Gastrocnemius medialis (tissue), 4 donors: ENCODE data around the gene SLC39A3. TPM values are rescaled to one million over a fixed set of nuclear protein-coding genes. Genes with fewer than 3 reads are reported as not detected.
A peak's percentile ranks its signal among the peaks of the same experiment; 100 is the strongest.

Experiments used
- ATAC-seq, 2 donors: fragments of 150-250 bp; one replicate each; pipeline ENCODE4 v1.9.1; 2016
- DNase-seq, 2 donors: peaks; one replicate each; pipeline ENCODE4 v3.0.0-alpha.2; 2019
- H3K27ac ChIP-seq, 4 donors: fragments of 200-600 bp; sonication (generic); 1 replicate in 1 of 4; 2 replicates in 3 of 4; pipeline ENCODE4 v1.5.1; 2016 to 2018; ENCODE audit warnings: mild to moderate bottlenecking in 2 of 4, moderate library complexity in 1 of 4
- H3K27me3 ChIP-seq, 3 donors: fragments of 200-600 bp; sonication (generic) in 2 of 3; 1 replicate in 1 of 3; 2 replicates in 2 of 3; pipeline versions ENCODE4 v1.5.1 to v1.6.0; 2016 to 2019; ENCODE audit warnings: mild to moderate bottlenecking in 1 of 3, moderate library complexity in 1 of 3
- H3K36me3 ChIP-seq, 2 donors: fragments of 200-600 bp; sonication (generic) in 1 of 2; one replicate each; pipeline ENCODE4 v1.5.1; 2017 to 2018
- H3K4me1 ChIP-seq, 2 donors: fragments of 200-600 bp; sonication (generic) in 1 of 2; one replicate each; pipeline ENCODE4 v1.5.1; 2016 to 2017; ENCODE audit warnings: mild to moderate bottlenecking in 2 of 2
- H3K4me3 ChIP-seq, 4 donors: fragments of 200-600 bp; sonication (generic) in 3 of 4; 1 replicate in 1 of 4; 2 replicates in 3 of 4; pipeline ENCODE4 v1.5.1; 2016 to 2019; ENCODE audit warnings: mild to moderate bottlenecking in 2 of 4
- H3K9me3 ChIP-seq, 3 donors: fragments of 200-600 bp; sonication (generic) in 2 of 3; 1 replicate in 1 of 3; 2 replicates in 2 of 3; pipeline ENCODE4 v1.5.1; 2016 to 2019
- CTCF ChIP-seq, 5 experiments: fragments of 450-650 bp in 3 of 5; fragments of 200-600 bp in 2 of 5; sonication (generic) in 2 of 5; IDR thresholded peaks in 4 of 5; conservative IDR thresholded peaks in 1 of 5; 1 replicate in 4 of 5; 2 replicates in 1 of 5; pipeline ENCODE4 v1.5.1; 2016 to 2019; ENCODE audit warnings: antibody characterized with exemption in 5 of 5, mild to moderate bottlenecking in 3 of 5, moderate library complexity in 3 of 5
- POLR2A ChIP-seq, 2 donors: fragments of 450-650 bp; IDR thresholded peaks; one replicate each; pipeline ENCODE4 v1.6.1; 2017; ENCODE audit warnings: antibody characterized with exemption in 2 of 2, mild to moderate bottlenecking in 2 of 2, moderate library complexity in 2 of 2
- in situ Hi-C, 4 donors: fragments of 200-750 bp; cut with MboI; loops; one replicate each; pipeline versions ENCODE4 v1.15.0 to v1.8.0; 2017; ENCODE audit warnings: low sequenced_read_pairs in 4 of 4
- intact Hi-C: fragments of 100-400 bp; cut with DNase I; formaldehyde crosslinking; loops from one replicate; pipeline ENCODE4 v1.15.1; 2023; ENCODE audit warnings: low total_unique reads
- total RNA-seq, 4 donors: library from RNA; depleted of rRNA; stranded (reverse); fragments of >200 nt; gene quantifications; one replicate each; pipeline versions ENCODE4 v1.1.0 to v1.2.3, GENCODE V29; 2016

Gene SLC39A3
- total RNA-seq, 4 donors from 2014 or later = 23.1 to 60.9 (median 27.1) TPM

- TF ChIP-seq CTCF (IDR thresholded peaks at IDR 0.05 in 4 of 5, conservative IDR thresholded peaks at IDR 0.05 in 1 of 5) = no peak
- no peak for TF ChIP-seq POLR2A (IDR thresholded peaks at IDR 0.05)
- H3K27ac ChIP-seq = no peak overlapping the region
These were observed 16.1 kb downstream of the SLC39A3 start for GRCh38 chr19:2723747-2724146.

DNA sequence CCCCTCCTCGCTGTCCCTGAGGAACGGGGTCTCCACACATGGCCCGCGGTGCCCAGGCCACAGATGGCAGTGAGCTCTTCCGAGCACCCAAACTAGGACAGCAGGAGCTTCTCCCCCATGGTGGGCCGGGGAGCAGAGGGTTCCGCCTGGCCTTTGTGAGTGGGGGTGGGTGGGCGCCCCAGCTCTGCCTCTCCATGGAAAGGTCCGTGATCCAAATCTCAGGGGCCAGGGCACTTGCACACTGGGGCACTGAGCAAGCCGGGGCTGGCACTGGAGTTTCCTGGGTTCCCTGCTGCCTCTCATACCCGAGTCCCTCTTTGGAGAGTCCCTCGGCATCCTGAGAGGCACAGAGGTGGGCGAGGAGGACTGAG lies 16.5 kb downstream of the SLC39A3 start:
- ATAC-seq = no peak

More at GRCh38 chr19:2723747-2724146, 16.1 kb downstream of the SLC39A3 start:
- Histone ChIP-seq H3K9me3 (no peaks in the 10 kb centered on the region), H3K27me3 (peaks cover 45 to 55% (median 51%) of the 10 kb centered on the region in 3 donors), H3K4me3 (no peak overlapping the region), H3K36me3 (no peaks in the 10 kb centered on the region), H3K4me1 (peaks cover 12 to 14% of the 10 kb centered on the region in 2 donors)
- ATAC-seq (no peak), DNase-seq (no peak)
- in situ Hi-C loops (no loop called here), intact Hi-C loops (no loop called here)

GRCh38 chr19:2722541-2723344 lies 17.1 kb downstream of the SLC39A3 start:
- Histone ChIP-seq H3K27ac (peak overlapping the region in 1 of 4 donors; percentile 18), H3K36me3 (no peaks in the 10 kb centered on the region), H3K9me3 (no peaks in the 10 kb centered on the region), H3K27me3 (peaks cover 45 to 54% (median 49%) of the 10 kb centered on the region in 3 donors), H3K4me1 (peaks cover 12 to 14% of the 10 kb centered on the region in 2 donors), H3K4me3 (no peak overlapping the region)
- TF ChIP-seq POLR2A (IDR thresholded peaks at IDR 0.05) (peak in 1 of 2 donors; percentile 10), CTCF (IDR thresholded peaks at IDR 0.05 in 4 of 5, conservative IDR thresholded peaks at IDR 0.05 in 1 of 5) (no peak)
- intact Hi-C loops (no loop called here), in situ Hi-C loops (no loop called here)
- ATAC-seq = peak; percentile 72 to 76
- peak; percentile 37 to 61 for DNase-seq

More for the DNA sequence above, 16.5 kb downstream of the SLC39A3 start:
- Histone ChIP-seq H3K27me3 (peaks cover 45 to 55% (median 49%) of the 10 kb centered on the region in 3 donors), H3K4me1 (peaks cover 12 to 14% of the 10 kb centered on the region in 2 donors), H3K9me3 (no peaks in the 10 kb centered on the region), H3K27ac (peak overlapping the region in 1 of 4 donors; percentile 18), H3K4me3 (no peak overlapping the region), H3K36me3 (no peaks in the 10 kb centered on the region)
- TF ChIP-seq POLR2A (IDR thresholded peaks at IDR 0.05) (no peak), CTCF (IDR thresholded peaks at IDR 0.05 in 4 of 5, conservative IDR thresholded peaks at IDR 0.05 in 1 of 5) (no peak)
- intact Hi-C loops = no loop called here
- DNase-seq = no peak
- in situ Hi-C loops = no loop called here

GRCh38 chr19:2721570-2722540 lies 18.0 kb downstream of the SLC39A3 start:
- intact Hi-C loops = no loop called here
- no peak overlapping the region for H3K27ac ChIP-seq
- ATAC-seq = no peak

More at GRCh38 chr19:2721570-2722540, 18.0 kb downstream of the SLC39A3 start:
- Histone ChIP-seq H3K4me1 (peaks cover 12 to 14% of the 10 kb centered on the region in 2 donors), H3K36me3 (no peaks in the 10 kb centered on the region), H3K9me3 (no peaks in the 10 kb centered on the region), H3K4me3 (no peak overlapping the region), H3K27me3 (peaks cover 39 to 45% (median 45%) of the 10 kb centered on the region in 3 donors)
- no peak for TF ChIP-seq POLR2A (IDR thresholded peaks at IDR 0.05)
- TF ChIP-seq CTCF (IDR thresholded peaks at IDR 0.05 in 4 of 5, conservative IDR thresholded peaks at IDR 0.05 in 1 of 5) = no peak
- in situ Hi-C loops = no loop called here
- DNase-seq = no peak
